ENCODE results near the gene POLRMT.
"Not testable (repeated sequence)": the region's sequence is repeated elsewhere in the genome, so short reads cannot be mapped to it uniquely, and the experiment has no call there.

Gene POLRMT

GRCh38 chr19:633068-633785 is at the start of gene POLRMT:
Gene POLRMT, minus strand, starts transcription at chr19:633537. Its CDS starts 25 bp downstream, at chr19:633512.
- DNase-seq (ENCODE audit: low spot score) = peak; percentile 99

DNA sequence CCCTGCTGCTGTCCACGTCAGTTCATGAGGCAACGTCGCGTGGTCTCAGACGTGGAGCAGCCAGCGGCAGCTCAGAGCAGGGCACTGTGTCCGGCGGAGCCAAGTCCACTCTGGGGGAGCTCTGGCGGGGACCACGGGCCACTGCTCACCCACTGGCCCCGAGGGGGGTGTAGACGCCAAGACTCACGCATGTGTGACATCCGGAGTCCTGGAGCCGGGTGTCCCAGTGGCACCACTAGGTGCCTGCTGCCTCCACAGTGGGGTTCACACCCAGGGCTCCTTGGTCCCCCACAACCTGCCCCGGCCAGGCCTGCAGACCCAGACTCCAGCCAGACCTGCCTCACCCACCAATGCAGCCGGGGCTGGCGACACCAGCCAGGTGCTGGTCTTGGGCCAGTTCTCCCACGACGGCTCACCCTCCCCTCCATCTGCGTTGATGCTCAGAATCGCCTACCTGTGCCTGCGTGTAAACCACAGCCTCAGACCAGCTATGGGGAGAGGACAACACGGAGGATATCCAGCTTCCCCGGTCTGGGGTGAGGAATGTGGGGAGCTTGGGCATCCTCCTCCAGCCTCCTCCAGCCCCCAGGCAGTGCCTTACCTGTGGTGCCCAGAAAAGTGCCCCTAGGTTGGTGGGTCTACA is 49.5 kb upstream of the POLRMT start:
- no peak for DNase-seq (ENCODE audit: low spot score)

- no peak for DNase-seq (ENCODE audit: low spot score)
These were observed 48.0 kb upstream of the POLRMT start for GRCh38 chr19:681029-682019.

- peak; percentile 93 for DNase-seq (ENCODE audit: low spot score)
These were observed 47.1 kb upstream of the POLRMT start for GRCh38 chr19:680287-681028.

- no peak for DNase-seq (ENCODE audit: low spot score)
These were observed 46.3 kb upstream of the POLRMT start for GRCh38 chr19:679418-680286.

GRCh38 chr19:678791-679388 is 45.6 kb upstream of the POLRMT start:
- DNase-seq (ENCODE audit: low spot score) = no peak

- DNase-seq (ENCODE audit: low spot score) = no peak
These were observed 44.5 kb upstream of the POLRMT start for GRCh38 chr19:677601-678436.

DNA sequence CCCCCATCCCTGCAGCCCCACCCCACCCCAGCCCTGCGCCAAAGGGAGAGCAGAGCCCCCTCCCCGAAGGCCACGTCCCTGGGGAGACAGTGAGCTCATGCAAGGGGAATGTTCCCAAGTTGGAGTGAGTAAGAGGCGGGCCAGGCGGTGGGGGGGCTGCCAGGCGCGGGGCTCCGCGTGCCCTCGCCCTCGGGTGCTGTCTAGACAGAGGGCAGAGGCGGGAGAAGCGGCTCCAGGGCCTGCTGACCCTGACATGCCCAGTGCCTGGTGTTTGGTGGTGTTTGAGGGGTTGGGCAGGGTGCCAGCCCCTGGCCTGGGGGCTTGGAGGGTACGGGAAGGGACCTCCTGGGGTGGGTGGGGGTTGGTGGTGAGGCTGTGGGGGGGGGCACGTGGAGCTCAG is 43.9 kb upstream of the POLRMT start:
- no peak for DNase-seq (ENCODE audit: low spot score)

- no peak for DNase-seq (ENCODE audit: low spot score)
These were observed 43.2 kb upstream of the POLRMT start, which contains the start of gene FSTL3 for GRCh38 chr19:676339-677105. Gene FSTL3, plus strand, starts transcription at chr19:676392. Its CDS starts 32 bp downstream, at chr19:676424.

GRCh38 chr19:676007-676338 is 42.6 kb upstream of the POLRMT start:
- no peak for DNase-seq (ENCODE audit: low spot score)

GRCh38 chr19:674282-675151 is 41.2 kb upstream of the POLRMT start:
- no peak for DNase-seq (ENCODE audit: low spot score)

DNA sequence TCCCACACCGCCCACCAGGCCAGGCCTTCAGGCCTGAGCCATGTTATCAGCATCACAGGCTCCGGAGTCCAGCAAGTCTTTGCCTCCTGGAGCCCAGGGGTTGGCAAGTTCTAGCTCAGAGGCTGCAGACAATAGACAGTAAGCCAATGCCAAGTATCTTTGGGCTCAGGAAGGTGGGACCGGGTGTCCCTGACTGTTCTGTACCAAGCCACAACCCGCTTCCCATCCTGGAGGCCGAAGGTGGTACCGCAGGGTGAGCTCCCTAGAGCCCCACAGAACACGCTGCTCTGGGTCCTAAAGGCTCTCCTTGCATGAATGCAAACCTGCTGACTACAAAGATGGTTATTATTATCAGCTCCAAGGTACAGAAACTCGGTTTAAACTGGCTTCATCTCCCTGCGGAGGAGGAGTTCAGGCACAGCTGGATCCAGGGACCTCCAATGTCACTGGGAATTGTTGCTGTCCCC is 37.3 kb upstream of the POLRMT start:
- no peak for DNase-seq (ENCODE audit: low spot score)

- not testable (repeated sequence) for DNase-seq (ENCODE audit: low spot score)
These were observed 35.5 kb upstream of the POLRMT start for GRCh38 chr19:668675-669434.

- not testable (repeated sequence) for DNase-seq (ENCODE audit: low spot score)
These were observed 33.7 kb upstream of the POLRMT start for GRCh38 chr19:666985-667573.

DNA sequence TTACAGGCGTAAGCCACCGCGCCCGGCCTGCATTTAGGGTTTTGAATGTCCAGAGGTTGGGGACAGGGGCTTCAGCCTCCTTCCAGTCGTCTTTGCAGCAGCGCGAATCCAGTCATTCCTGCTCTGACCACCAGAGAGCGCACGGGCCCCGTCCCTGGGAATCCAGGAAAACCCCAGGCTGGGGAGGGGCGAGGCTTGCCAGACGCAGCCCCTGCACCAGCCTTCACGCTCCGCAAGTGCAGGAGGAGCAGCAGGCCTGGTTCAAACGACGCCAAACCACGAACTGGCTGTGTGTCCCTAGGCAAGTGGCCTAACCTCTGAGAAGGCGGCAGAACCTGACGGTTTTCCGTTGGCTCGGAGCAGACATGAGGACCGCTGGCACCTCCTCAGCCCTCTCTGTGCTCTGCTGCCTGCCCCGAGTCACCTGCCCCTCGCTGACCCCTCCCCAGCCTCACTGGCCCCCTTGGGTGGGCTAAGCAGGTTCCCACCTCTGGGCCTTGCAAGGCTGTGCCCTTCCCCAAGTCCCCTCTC is 31.6 kb upstream of the POLRMT start:
- peak; percentile 68 for DNase-seq (ENCODE audit: low spot score)

DNA sequence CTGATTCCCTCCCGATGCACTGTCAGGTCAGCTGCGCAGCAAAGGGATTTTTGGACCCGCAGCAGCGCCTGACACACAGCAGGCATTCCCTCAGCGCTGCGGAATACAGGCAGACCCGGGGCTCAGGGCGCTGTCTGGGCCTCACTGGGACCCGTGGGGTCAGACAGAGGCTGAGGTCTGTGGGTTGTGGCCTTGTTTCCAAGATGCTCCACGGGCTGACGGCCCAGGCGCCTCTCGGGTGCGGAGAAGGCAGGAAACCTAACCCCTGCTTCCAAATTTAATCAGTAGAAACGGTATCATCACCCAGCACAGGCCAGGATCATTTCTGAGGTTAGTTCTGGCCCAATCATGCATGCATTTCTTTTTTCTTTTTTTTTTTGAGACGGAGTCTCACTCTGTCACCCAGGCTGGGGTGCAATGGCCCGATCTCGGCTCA is 30.4 kb upstream of the POLRMT start:
- DNase-seq (ENCODE audit: low spot score) = no peak

Data from hematopoietic multipotent progenitor cell treated with erythropoietin and hydrocortisone succinate and interleukin-3 and kit ligand, for 17 days (in vitro differentiated cells).